Suprapubic skin (tissue), 4 donors: ENCODE measurements around the gene HEMGN. TPM values are rescaled to one million over a fixed set of nuclear protein-coding genes. Genes with fewer than 3 reads are reported as not detected.
A peak's percentile ranks its signal among the peaks of the same experiment; 100 is the strongest.
"Not testable (repeated sequence)": the region's sequence is repeated elsewhere in the genome, so short reads cannot be mapped to it uniquely, and the experiment has no call there.

Experiments
- DNase-seq, 2 donors: peaks; one replicate each; pipeline ENCODE4 v3.0.0-alpha.2; 2019; ENCODE audit warnings: low spot score in 2 of 2
- H3K27ac ChIP-seq: fragments of 200-600 bp; sonication (generic); one replicate; pipeline ENCODE4 v1.5.1; 2019
- H3K27me3 ChIP-seq: fragments of 200-600 bp; sonication (generic); one replicate; pipeline ENCODE4 v1.5.1; 2019
- H3K36me3 ChIP-seq: fragments of 200-600 bp; sonication (generic); one replicate; pipeline ENCODE4 v1.5.1; 2019
- H3K4me1 ChIP-seq: fragments of 200-600 bp; sonication (generic); one replicate; pipeline ENCODE4 v1.5.1; 2019
- H3K4me3 ChIP-seq: fragments of 200-600 bp; sonication (generic); one replicate; pipeline ENCODE4 v1.5.1; 2019; ENCODE audit warnings: mild to moderate bottlenecking
- H3K9me3 ChIP-seq: fragments of 200-600 bp; sonication (generic); one replicate; pipeline ENCODE4 v1.5.1; 2019
- EP300 ChIP-seq: sonication (generic); formaldehyde crosslinking; IDR thresholded peaks from one replicate; pipeline ENCODE4 v1.6.1; 2017; ENCODE audit warnings: antibody characterized with exemption
- POLR2A ChIP-seq, 2 donors: fragments of 450-650 bp; IDR thresholded peaks; one replicate each; pipeline ENCODE4 v1.6.1; 2017; ENCODE audit warnings: antibody characterized with exemption in 2 of 2, mild to moderate bottlenecking in 2 of 2, moderate library complexity in 2 of 2
- POLR2AphosphoS5 ChIP-seq, 3 donors: sonication (generic); formaldehyde crosslinking; IDR thresholded peaks; one replicate each; pipeline ENCODE4 v1.6.1; 2017; ENCODE audit warnings: antibody characterized with exemption in 3 of 3
- WGBS: methylation state at CpG from one replicate; pipeline ENCODE4 v1.1.5; 2018; 5-methylcytosine and 5-hydroxymethylcytosine counted together
- total RNA-seq, 4 donors: library from RNA; depleted of rRNA; stranded (reverse); fragments of >200 nt; gene quantifications; one replicate each; pipeline ENCODE4 v1.1.0, GENCODE V29; 2016
- TF ChIP-seq, protein P1 (sequence below), 2 donors: fragments of 200-600 bp in 1 of 2; fragments of 450-650 bp in 1 of 2; sonication (generic) in 1 of 2; IDR thresholded peaks; one replicate each; pipeline ENCODE4 v1.5.1; 2016 to 2019; ENCODE audit warnings: antibody characterized with exemption in 2 of 2, mild to moderate bottlenecking in 1 of 2, moderate library complexity in 1 of 2

HEMGN gene
- total RNA-seq, 4 donors from 2014 or later: not detected

DNA sequence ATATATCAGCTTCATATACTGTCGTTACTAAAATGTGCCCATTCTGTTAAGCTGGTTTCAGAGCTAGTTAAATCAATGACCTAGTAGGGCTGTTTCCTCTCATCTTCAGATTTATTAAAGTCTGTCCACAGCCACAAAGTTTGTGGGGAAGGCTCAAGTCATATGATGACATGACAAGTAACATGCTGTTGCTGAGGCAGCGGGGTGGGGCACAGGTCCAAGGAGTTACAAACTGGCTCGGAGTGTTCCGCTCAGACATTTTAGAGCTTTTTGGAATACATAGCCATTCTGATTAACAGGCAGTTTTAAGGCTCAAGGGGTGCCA is 42.5 kb upstream of the HEMGN start:
- H3K27me3 ChIP-seq: no peaks in the 10 kb centered on the region
- peak overlapping the region; percentile 99 for H3K27ac ChIP-seq
- peaks cover 39% of the 10 kb centered on the region for H3K4me1 ChIP-seq
- no peak overlapping the region for H3K4me3 ChIP-seq
- H3K36me3 ChIP-seq: no peaks in the 10 kb centered on the region
- TF ChIP-seq POLR2A (IDR thresholded peaks at IDR 0.05): no peak
- TF ChIP-seq POLR2AphosphoS5 (IDR thresholded peaks at IDR 0.05): no peak
- TF ChIP-seq, protein P1, sequence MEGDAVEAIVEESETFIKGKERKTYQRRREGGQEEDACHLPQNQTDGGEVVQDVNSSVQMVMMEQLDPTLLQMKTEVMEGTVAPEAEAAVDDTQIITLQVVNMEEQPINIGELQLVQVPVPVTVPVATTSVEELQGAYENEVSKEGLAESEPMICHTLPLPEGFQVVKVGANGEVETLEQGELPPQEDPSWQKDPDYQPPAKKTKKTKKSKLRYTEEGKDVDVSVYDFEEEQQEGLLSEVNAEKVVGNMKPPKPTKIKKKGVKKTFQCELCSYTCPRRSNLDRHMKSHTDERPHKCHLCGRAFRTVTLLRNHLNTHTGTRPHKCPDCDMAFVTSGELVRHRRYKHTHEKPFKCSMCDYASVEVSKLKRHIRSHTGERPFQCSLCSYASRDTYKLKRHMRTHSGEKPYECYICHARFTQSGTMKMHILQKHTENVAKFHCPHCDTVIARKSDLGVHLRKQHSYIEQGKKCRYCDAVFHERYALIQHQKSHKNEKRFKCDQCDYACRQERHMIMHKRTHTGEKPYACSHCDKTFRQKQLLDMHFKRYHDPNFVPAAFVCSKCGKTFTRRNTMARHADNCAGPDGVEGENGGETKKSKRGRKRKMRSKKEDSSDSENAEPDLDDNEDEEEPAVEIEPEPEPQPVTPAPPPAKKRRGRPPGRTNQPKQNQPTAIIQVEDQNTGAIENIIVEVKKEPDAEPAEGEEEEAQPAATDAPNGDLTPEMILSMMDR (IDR thresholded peaks at IDR 0.05): no peak
- no peak for TF ChIP-seq EP300
- no peaks in the 10 kb centered on the region for H3K9me3 ChIP-seq
- DNase-seq: peak; percentile 88 to 89
- WGBS: 20% methylated on average over 4 of the region's 4 CpGs

DNA sequence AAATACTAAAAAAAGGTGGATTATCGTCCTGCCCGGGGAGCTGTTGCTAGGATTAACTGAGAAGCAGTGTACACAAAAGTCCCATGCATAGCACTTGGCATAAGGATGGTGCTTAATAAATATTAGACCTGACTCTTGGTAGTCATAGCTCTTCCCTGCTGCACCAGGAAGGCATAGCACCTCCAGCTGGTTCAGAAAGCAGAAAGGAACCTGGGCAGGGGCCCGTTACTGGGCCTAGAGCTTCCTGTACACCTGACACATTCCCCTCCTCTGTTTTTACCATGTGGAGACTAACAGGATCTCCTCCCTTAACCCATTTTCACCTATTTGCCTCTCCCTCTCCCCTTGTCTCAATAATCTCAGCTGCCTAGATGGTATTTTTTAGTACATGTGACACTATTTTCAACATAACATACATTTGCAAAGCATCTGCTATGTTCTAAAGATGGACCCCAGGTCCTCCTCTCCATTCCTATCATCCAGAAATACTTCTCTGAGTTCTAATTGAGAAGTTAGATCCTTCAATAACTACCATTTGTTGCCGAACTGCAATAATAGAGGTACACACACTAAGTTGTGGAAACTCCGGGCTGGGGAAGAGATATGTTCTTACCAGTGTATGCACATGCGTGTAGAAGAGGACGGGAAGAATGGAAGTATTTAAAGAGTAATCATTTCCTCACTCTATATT is 42.0 kb upstream of the HEMGN start:
- no peaks in the 10 kb centered on the region for H3K27me3 ChIP-seq
- peak overlapping the region; percentile 99 for H3K27ac ChIP-seq
- WGBS: 48% methylated on average over 7 of the region's 7 CpGs
- peaks cover 34% of the 10 kb centered on the region for H3K4me1 ChIP-seq
- H3K4me3 ChIP-seq: no peak overlapping the region
- H3K9me3 ChIP-seq: no peaks in the 10 kb centered on the region
- no peak for DNase-seq
- no peak for TF ChIP-seq POLR2A (IDR thresholded peaks at IDR 0.05)
- TF ChIP-seq, protein P1 (IDR thresholded peaks at IDR 0.05): no peak
- no peak for TF ChIP-seq POLR2AphosphoS5 (IDR thresholded peaks at IDR 0.05)
- no peak for TF ChIP-seq EP300
- no peaks in the 10 kb centered on the region for H3K36me3 ChIP-seq

DNA sequence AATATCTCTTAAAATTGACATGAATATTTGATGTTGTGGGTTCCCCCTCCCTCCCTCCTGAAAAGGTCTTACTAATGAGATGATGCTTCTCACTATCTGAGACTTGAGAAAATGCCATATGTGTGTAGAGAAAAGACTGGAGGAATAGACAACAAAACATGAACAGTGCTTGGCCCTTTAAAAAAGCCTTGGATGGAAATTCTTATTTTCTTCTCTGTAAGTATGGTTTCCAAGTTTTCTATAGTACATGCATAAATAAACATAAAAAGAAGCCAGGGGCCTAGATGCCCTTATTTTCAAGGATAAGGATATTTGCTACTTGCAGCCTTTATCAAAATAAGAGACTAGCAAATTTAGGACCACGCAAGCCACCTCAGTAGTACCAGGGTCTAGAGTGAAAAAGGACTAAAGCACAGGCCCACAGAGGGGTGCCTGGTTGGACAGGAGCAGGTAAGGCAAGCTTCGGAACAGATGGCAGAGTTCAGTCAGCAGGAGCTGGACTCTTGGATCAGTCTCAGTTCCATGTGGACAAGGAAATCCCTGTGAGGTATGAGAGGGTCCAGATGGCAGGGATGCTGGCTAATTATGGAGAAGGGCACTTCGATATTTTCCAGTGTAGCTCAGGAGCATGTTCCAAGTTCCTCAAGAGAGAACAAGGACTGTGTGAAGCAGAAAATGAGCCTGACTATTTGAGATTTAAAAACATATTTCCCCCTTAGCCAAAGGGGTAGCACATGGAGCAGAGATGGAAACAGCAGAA is 40.6 kb upstream of the HEMGN start:
- 81% methylated on average over 3 of the region's 3 CpGs for WGBS
- TF ChIP-seq EP300 (no peak), POLR2AphosphoS5 (IDR thresholded peaks at IDR 0.05) (no peak), POLR2A (IDR thresholded peaks at IDR 0.05) (no peak)
- TF ChIP-seq, protein P1 (IDR thresholded peaks at IDR 0.05): no peak

DNA sequence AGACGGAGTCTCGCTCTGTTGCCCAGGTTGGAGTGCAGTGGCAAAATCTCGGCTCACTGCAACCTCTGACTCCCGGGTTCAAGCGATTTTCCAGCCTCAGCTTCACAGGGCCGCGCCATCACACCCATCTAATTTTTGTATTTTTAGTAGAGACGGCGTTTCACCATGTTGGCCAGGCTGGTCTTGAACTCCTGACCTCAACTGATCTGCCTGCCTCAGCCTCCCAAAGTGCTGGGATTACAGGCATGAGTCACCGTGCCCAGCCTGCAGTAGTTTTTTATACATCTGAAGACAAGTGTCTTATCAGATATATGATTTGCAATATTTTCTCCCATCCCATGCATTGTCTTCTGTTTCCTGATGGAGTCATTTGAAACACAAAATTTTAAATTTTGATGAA is 38.7 kb upstream of the HEMGN start:
- H3K27me3 ChIP-seq, DNase-seq, H3K36me3 ChIP-seq, H3K4me3 ChIP-seq, H3K27ac ChIP-seq, H3K9me3 ChIP-seq: not testable (repeated sequence)
- H3K4me1 ChIP-seq: peaks cover 18% of the 10 kb centered on the region
- WGBS: 90% methylated on average over 10 of the region's 10 CpGs

More for the DNA sequence above, 40.6 kb upstream of the HEMGN start:
- no peaks in the 10 kb centered on the region for H3K27me3 ChIP-seq
- H3K4me1 ChIP-seq: peaks cover 31% of the 10 kb centered on the region
- H3K9me3 ChIP-seq: no peaks in the 10 kb centered on the region
- no peak overlapping the region for H3K27ac ChIP-seq
- H3K4me3 ChIP-seq: no peak overlapping the region
- no peaks in the 10 kb centered on the region for H3K36me3 ChIP-seq
- DNase-seq: no peak

DNA sequence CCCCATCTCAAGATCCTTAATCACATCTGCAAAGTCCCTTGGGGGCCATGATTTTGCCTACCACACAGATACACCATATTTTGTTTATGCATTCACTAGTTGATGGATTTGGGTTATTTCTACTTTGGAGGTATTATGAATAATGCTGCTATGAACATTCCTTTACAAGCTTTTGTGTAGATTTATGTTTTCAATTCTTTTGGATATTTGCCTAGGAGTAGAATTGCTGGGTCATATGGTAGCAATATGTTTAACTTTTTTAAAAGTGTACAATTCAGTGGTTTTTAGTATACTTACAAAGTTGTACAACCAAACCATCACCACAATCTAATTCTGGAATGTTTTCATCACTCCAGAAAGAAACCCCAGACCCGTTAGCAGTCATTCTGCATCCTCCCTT is 37.4 kb upstream of the HEMGN start:
- DNase-seq: no peak
- Histone ChIP-seq H3K27ac (no peak overlapping the region), H3K4me1 (peaks cover 6% of the 10 kb centered on the region), H3K4me3 (no peak overlapping the region), H3K9me3 (no peaks in the 10 kb centered on the region), H3K36me3 (no peaks in the 10 kb centered on the region), H3K27me3 (peaks cover 5% of the 10 kb centered on the region)
- no peak for TF ChIP-seq EP300
- TF ChIP-seq POLR2AphosphoS5 (IDR thresholded peaks at IDR 0.05): no peak
- TF ChIP-seq, protein P1 (IDR thresholded peaks at IDR 0.05): no peak
- no peak for TF ChIP-seq POLR2A (IDR thresholded peaks at IDR 0.05)
- 54% methylated on average over 1 of the region's 1 CpG for WGBS
